Measurements from ENCODE around the gene SNX32. TPM values are rescaled to one million over a fixed set of nuclear protein-coding genes. Genes with fewer than 3 reads are reported as not detected.
A peak's percentile ranks its signal among the peaks of the same experiment; 100 is the strongest.

The SNX32 gene
- total and polyA plus RNA-seq, 2 of the 13 experiments (the other 11 are each of a cell fraction or from before 2014, with no cell fraction given): 0.09 to 0.34 TPM

GRCh38 chr11:65859095-65859811, 25.5 kb downstream of the SNX32 start (continued):
- TF ChIP-seq, protein P1, sequence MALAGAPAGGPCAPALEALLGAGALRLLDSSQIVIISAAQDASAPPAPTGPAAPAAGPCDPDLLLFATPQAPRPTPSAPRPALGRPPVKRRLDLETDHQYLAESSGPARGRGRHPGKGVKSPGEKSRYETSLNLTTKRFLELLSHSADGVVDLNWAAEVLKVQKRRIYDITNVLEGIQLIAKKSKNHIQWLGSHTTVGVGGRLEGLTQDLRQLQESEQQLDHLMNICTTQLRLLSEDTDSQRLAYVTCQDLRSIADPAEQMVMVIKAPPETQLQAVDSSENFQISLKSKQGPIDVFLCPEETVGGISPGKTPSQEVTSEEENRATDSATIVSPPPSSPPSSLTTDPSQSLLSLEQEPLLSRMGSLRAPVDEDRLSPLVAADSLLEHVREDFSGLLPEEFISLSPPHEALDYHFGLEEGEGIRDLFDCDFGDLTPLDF (CRISPR knock-in tag; IDR thresholded peaks at IDR 0.05): peak; percentile 48; the same call in 1 of the 2 replicates
- TF ChIP-seq MXI1 (IDR thresholded peaks at IDR 0.05; ENCODE audit: borderline replicate concordance, low read depth, low read length): peak; percentile 44; the same call in 1 of the 3 replicates
- TF ChIP-seq ZNF816 (CRISPR knock-in tag; IDR thresholded peaks at IDR 0.05; ENCODE audit: borderline replicate concordance): no peak
- 0 out of 2 replicates have a peak, but pooled peaks have one; percentile 20 for TF ChIP-seq NR0B2 (CRISPR knock-in tag; IDR thresholded peaks at IDR 0.05)
- TF ChIP-seq ZNF20 (CRISPR knock-in tag; IDR thresholded peaks at IDR 0.05): no peak
- no peak for TF ChIP-seq EEA1 (CRISPR knock-in tag; IDR thresholded peaks at IDR 0.05; ENCODE audit: borderline replicate concordance)
- TF ChIP-seq ZNF282 (IDR thresholded peaks at IDR 0.05; ENCODE audit: partially characterized antibody): no peak
- no peak for TF ChIP-seq ZNF660 (CRISPR knock-in tag; IDR thresholded peaks at IDR 0.05; ENCODE audit: borderline replicate concordance, low read depth)
- TF ChIP-seq SIN3A (IDR thresholded peaks at IDR 0.05; ENCODE audit: borderline replicate concordance, low read depth, low read length): peak; percentile 69; the same call in 1 of the 2 replicates
- 0 out of 2 replicates have a peak, but pooled peaks have one; percentile 3 for TF ChIP-seq CREB1 (IDR thresholded peaks at IDR 0.05)
- TF ChIP-seq CREB1 (CRISPR knock-in tag; IDR thresholded peaks at IDR 0.05): no peak
- no peak for TF ChIP-seq ZNF563 (CRISPR knock-in tag; IDR thresholded peaks at IDR 0.05)
- no peak for TF ChIP-seq ZNF597 (CRISPR knock-in tag; IDR thresholded peaks at IDR 0.05)
- TF ChIP-seq XRCC5 (optimal IDR thresholded peaks at IDR 0.05; ENCODE audit: low read length): no peak
- TF ChIP-seq, protein P2, sequence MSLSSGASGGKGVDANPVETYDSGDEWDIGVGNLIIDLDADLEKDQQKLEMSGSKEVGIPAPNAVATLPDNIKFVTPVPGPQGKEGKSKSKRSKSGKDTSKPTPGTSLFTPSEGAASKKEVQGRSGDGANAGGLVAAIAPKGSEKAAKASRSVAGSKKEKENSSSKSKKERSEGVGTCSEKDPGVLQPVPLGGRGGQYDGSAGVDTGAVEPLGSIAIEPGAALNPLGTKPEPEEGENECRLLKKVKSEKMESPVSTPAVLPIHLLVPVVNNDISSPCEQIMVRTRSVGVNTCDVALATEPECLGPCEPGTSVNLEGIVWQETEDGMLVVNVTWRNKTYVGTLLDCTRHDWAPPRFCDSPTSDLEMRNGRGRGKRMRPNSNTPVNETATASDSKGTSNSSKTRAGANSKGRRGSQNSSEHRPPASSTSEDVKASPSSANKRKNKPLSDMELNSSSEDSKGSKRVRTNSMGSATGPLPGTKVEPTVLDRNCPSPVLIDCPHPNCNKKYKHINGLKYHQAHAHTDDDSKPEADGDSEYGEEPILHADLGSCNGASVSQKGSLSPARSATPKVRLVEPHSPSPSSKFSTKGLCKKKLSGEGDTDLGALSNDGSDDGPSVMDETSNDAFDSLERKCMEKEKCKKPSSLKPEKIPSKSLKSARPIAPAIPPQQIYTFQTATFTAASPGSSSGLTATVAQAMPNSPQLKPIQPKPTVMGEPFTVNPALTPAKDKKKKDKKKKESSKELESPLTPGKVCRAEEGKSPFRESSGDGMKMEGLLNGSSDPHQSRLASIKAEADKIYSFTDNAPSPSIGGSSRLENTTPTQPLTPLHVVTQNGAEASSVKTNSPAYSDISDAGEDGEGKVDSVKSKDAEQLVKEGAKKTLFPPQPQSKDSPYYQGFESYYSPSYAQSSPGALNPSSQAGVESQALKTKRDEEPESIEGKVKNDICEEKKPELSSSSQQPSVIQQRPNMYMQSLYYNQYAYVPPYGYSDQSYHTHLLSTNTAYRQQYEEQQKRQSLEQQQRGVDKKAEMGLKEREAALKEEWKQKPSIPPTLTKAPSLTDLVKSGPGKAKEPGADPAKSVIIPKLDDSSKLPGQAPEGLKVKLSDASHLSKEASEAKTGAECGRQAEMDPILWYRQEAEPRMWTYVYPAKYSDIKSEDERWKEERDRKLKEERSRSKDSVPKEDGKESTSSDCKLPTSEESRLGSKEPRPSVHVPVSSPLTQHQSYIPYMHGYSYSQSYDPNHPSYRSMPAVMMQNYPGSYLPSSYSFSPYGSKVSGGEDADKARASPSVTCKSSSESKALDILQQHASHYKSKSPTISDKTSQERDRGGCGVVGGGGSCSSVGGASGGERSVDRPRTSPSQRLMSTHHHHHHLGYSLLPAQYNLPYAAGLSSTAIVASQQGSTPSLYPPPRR (CRISPR knock-in tag; IDR thresholded peaks at IDR 0.05; ENCODE audit: borderline replicate concordance): no peak
- TF ChIP-seq, protein P3, sequence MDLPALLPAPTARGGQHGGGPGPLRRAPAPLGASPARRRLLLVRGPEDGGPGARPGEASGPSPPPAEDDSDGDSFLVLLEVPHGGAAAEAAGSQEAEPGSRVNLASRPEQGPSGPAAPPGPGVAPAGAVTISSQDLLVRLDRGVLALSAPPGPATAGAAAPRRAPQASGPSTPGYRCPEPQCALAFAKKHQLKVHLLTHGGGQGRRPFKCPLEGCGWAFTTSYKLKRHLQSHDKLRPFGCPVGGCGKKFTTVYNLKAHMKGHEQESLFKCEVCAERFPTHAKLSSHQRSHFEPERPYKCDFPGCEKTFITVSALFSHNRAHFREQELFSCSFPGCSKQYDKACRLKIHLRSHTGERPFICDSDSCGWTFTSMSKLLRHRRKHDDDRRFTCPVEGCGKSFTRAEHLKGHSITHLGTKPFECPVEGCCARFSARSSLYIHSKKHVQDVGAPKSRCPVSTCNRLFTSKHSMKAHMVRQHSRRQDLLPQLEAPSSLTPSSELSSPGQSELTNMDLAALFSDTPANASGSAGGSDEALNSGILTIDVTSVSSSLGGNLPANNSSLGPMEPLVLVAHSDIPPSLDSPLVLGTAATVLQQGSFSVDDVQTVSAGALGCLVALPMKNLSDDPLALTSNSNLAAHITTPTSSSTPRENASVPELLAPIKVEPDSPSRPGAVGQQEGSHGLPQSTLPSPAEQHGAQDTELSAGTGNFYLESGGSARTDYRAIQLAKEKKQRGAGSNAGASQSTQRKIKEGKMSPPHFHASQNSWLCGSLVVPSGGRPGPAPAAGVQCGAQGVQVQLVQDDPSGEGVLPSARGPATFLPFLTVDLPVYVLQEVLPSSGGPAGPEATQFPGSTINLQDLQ (CRISPR knock-in tag; IDR thresholded peaks at IDR 0.05): no peak
- 0 out of 2 replicates have a peak, but pooled peaks have one; percentile 42 for TF ChIP-seq ZNF224 (CRISPR knock-in tag; IDR thresholded peaks at IDR 0.05)
